ENCODE data around the gene CPEB1. TPM values are rescaled to one million over a fixed set of nuclear protein-coding genes. Genes with fewer than 3 reads are reported as not detected.
A peak's percentile ranks its signal among the peaks of the same experiment; 100 is the strongest.
"Not testable (repeated sequence)": the region's sequence is repeated elsewhere in the genome, so short reads cannot be mapped to it uniquely, and the experiment has no call there.

CPEB1 gene
- polyA plus RNA-seq, 1 donor: 1.5 TPM

- no CpG with 5 or more reads among the region's 10 CpGs for WGBS (ENCODE audit: insufficient coverage, low lambda C conversion rate)
- Histone ChIP-seq H3K36me3 (ENCODE audit: control insufficient read depth, insufficient read depth, low read length) (peaks cover 11% of the 10 kb centered on the region), H3K27me3 (ENCODE audit: control insufficient read depth, insufficient read depth, low read length) (no peaks in the 10 kb centered on the region), H3K27ac (ENCODE audit: low read length) (no peak overlapping the region), H3K4me1 (ENCODE audit: control insufficient read depth, insufficient read depth, low read length) (no peaks in the 10 kb centered on the region), H3K9me3 (ENCODE audit: control insufficient read depth, low read depth, low read length) (no peaks in the 10 kb centered on the region), H3K4me3 (ENCODE audit: low read length) (no peak overlapping the region)
- DNase-seq: peak; percentile 51 to 82
Measured at GRCh38 chr15:82530606-82531379, 116.4 kb downstream of the CPEB1 start.

DNA sequence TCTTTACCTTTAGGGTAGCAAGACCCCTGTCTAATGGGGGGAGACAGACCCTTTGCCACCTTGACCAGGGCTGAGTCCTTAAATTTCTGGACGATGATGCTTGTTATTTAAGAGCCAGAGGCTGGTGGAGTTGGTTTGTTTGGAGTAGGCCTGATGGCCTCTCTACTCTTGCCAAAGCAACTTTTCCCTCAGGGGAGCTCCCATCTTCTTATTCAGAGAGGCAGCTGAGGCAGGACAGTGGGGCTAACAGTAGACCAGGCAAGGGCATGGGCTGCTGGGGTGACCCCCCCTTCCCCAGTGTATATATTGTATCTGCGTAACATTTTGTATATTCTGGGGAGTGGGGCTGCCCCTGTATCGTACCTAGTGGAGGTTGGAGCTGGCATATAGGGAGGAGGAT lies 117.2 kb downstream of the CPEB1 start:
- no peaks in the 10 kb centered on the region for H3K9me3 ChIP-seq (ENCODE audit: control insufficient read depth, low read depth, low read length)
- DNase-seq: no peak
- no peaks in the 10 kb centered on the region for H3K27me3 ChIP-seq (ENCODE audit: control insufficient read depth, insufficient read depth, low read length)
- no peak overlapping the region for H3K4me3 ChIP-seq (ENCODE audit: low read length)
- H3K4me1 ChIP-seq (ENCODE audit: control insufficient read depth, insufficient read depth, low read length): no peaks in the 10 kb centered on the region
- H3K27ac ChIP-seq (ENCODE audit: low read length): no peak overlapping the region
- no CpG with 5 or more reads among the region's 3 CpGs for WGBS (ENCODE audit: insufficient coverage, low lambda C conversion rate)
- peaks cover 9% of the 10 kb centered on the region for H3K36me3 ChIP-seq (ENCODE audit: control insufficient read depth, insufficient read depth, low read length)

DNA sequence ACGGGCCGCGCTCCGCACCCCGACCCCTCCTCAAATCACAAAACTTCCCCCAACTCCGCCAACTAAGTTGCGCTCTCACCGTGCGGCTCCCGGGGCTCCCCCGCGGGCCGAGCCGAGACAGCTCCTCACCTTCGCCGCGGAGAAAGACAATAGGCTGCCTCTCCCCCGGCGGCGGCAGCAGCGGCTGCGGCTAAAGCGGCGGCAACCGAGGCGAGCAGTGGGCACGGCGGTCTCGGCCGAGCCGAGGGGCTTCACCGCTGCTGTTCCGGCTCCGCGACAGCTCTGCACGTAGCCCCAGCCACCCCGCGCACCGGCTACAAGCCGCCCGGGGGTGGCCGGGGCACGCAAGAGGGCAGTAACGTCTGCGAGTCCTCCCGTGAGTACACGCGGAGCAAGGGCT lies 133.6 kb downstream of the CPEB1 start:
- H3K27ac ChIP-seq (ENCODE audit: low read length); H3K4me3 ChIP-seq (ENCODE audit: low read length); H3K9me3 ChIP-seq (ENCODE audit: control insufficient read depth, low read depth, low read length); DNase-seq; H3K36me3 ChIP-seq (ENCODE audit: control insufficient read depth, insufficient read depth, low read length); H3K4me1 ChIP-seq (ENCODE audit: control insufficient read depth, insufficient read depth, low read length); H3K27me3 ChIP-seq (ENCODE audit: control insufficient read depth, insufficient read depth, low read length): not testable (repeated sequence)
- WGBS (ENCODE audit: insufficient coverage, low lambda C conversion rate): no CpG with 5 or more reads among the region's 48 CpGs

DNA sequence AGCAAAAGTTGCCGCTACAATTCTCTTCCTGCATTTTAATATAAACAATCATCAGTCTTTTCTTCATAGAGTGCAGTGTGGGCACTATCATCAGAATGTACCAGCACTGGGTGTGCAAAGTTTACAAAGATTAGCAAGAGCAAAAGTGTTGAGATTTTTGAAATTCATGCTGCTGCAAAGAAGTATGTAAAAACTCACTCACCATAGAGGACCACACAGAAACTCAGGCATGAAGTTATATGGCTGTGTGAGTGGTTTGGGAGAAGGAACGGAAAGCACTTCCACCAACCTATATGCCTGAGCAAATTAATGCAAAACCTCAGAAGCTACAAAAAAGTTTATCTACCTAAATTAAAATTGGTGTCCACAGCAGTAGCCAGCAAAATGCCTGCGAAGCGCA lies 139.5 kb downstream of the CPEB1 start:
- not testable (repeated sequence) for H3K9me3 ChIP-seq (ENCODE audit: control insufficient read depth, low read depth, low read length); H3K4me1 ChIP-seq (ENCODE audit: control insufficient read depth, insufficient read depth, low read length); H3K27ac ChIP-seq (ENCODE audit: low read length); H3K4me3 ChIP-seq (ENCODE audit: low read length); DNase-seq; H3K36me3 ChIP-seq (ENCODE audit: control insufficient read depth, insufficient read depth, low read length); H3K27me3 ChIP-seq (ENCODE audit: control insufficient read depth, insufficient read depth, low read length)
- WGBS (ENCODE audit: insufficient coverage, low lambda C conversion rate): no CpG with 5 or more reads among the region's 4 CpGs

DNA sequence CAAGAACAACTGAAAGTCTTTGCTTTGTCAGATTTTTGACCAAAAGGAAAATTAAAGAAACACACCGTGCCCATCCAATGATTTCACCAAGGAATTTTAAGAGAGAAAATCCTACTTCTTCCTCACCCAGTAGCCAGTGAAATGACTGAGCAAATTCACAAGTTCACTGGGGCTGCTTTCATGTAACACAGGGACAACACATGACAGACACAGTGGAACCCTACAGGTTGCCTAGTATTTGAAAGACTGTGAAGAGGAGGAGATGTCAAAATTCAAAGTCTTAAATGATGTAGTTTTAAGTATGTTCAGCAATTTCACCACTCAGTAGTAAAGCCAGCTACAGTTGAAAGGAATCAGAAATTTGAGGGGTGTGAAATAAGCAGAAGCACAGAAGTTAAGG lies 140.1 kb downstream of the CPEB1 start:
- H3K9me3 ChIP-seq (ENCODE audit: control insufficient read depth, low read depth, low read length); H3K27ac ChIP-seq (ENCODE audit: low read length); H3K36me3 ChIP-seq (ENCODE audit: control insufficient read depth, insufficient read depth, low read length); H3K27me3 ChIP-seq (ENCODE audit: control insufficient read depth, insufficient read depth, low read length); H3K4me3 ChIP-seq (ENCODE audit: low read length); DNase-seq; H3K4me1 ChIP-seq (ENCODE audit: control insufficient read depth, insufficient read depth, low read length): not testable (repeated sequence)
- no CpG with 5 or more reads among the region's 1 CpG for WGBS (ENCODE audit: insufficient coverage, low lambda C conversion rate)

DNA sequence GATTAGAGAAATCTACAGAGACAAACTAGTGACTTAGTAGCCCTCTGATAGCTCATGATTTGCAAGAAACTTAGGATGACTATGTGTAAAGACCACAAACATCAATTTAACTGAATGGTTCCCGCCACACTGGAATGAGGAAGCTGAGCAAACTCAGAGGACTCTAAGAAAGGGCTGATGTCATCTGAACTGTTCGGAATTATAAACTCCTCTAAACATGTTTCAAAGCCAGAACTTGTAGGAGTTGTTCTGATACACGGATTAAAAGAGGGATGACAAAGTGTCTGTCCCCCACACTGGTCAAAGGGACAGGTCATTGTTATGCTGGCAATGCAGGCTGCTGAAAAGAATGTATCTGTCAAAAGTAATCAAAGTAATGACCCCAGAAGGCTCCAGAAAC lies 141.3 kb downstream of the CPEB1 start:
- not testable (repeated sequence) for H3K36me3 ChIP-seq (ENCODE audit: control insufficient read depth, insufficient read depth, low read length); H3K27me3 ChIP-seq (ENCODE audit: control insufficient read depth, insufficient read depth, low read length); H3K9me3 ChIP-seq (ENCODE audit: control insufficient read depth, low read depth, low read length); H3K27ac ChIP-seq (ENCODE audit: low read length); DNase-seq; H3K4me3 ChIP-seq (ENCODE audit: low read length); H3K4me1 ChIP-seq (ENCODE audit: control insufficient read depth, insufficient read depth, low read length)
- no CpG with 5 or more reads among the region's 3 CpGs for WGBS (ENCODE audit: insufficient coverage, low lambda C conversion rate)

- no CpG with 5 or more reads among the region's 3 CpGs for WGBS (ENCODE audit: insufficient coverage, low lambda C conversion rate)
- not testable (repeated sequence) for H3K4me1 ChIP-seq (ENCODE audit: control insufficient read depth, insufficient read depth, low read length); H3K9me3 ChIP-seq (ENCODE audit: control insufficient read depth, low read depth, low read length); H3K27me3 ChIP-seq (ENCODE audit: control insufficient read depth, insufficient read depth, low read length); H3K4me3 ChIP-seq (ENCODE audit: low read length); H3K36me3 ChIP-seq (ENCODE audit: control insufficient read depth, insufficient read depth, low read length); DNase-seq; H3K27ac ChIP-seq (ENCODE audit: low read length)
Measured at GRCh38 chr15:82504074-82504473, 143.1 kb downstream of the CPEB1 start.

GRCh38 chr15:82502700-82503339 lies 144.3 kb downstream of the CPEB1 start:
- H3K36me3 ChIP-seq (ENCODE audit: control insufficient read depth, insufficient read depth, low read length); H3K27ac ChIP-seq (ENCODE audit: low read length); H3K9me3 ChIP-seq (ENCODE audit: control insufficient read depth, low read depth, low read length); H3K27me3 ChIP-seq (ENCODE audit: control insufficient read depth, insufficient read depth, low read length); H3K4me1 ChIP-seq (ENCODE audit: control insufficient read depth, insufficient read depth, low read length); DNase-seq; H3K4me3 ChIP-seq (ENCODE audit: low read length): not testable (repeated sequence)
- no CpG with 5 or more reads among the region's 7 CpGs for WGBS (ENCODE audit: insufficient coverage, low lambda C conversion rate)

DNA sequence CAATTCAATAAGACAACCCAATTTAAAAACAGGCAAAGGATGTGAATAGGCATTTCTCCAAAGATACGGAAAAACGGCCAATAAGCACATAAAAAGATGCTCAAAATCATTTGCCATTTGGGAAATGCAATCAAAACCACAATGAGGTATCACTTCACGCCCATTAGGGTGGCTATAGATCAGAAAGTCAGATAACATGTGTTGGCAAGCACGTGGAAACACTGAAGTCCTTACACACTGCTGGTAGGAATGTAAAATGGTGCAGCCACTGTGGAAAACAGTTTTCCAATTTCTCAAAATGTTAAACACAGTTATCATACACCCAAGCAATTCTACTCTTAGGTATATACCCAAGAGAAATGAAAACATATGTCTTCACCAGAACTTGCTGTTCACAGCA lies 146.4 kb downstream of the CPEB1 start:
- 100% methylated on average over 1 of the region's 4 CpGs for WGBS (ENCODE audit: insufficient coverage, low lambda C conversion rate)
- H3K36me3 ChIP-seq (ENCODE audit: control insufficient read depth, insufficient read depth, low read length); H3K4me3 ChIP-seq (ENCODE audit: low read length); H3K4me1 ChIP-seq (ENCODE audit: control insufficient read depth, insufficient read depth, low read length); H3K27me3 ChIP-seq (ENCODE audit: control insufficient read depth, insufficient read depth, low read length); H3K27ac ChIP-seq (ENCODE audit: low read length); H3K9me3 ChIP-seq (ENCODE audit: control insufficient read depth, low read depth, low read length); DNase-seq: not testable (repeated sequence)

DNA sequence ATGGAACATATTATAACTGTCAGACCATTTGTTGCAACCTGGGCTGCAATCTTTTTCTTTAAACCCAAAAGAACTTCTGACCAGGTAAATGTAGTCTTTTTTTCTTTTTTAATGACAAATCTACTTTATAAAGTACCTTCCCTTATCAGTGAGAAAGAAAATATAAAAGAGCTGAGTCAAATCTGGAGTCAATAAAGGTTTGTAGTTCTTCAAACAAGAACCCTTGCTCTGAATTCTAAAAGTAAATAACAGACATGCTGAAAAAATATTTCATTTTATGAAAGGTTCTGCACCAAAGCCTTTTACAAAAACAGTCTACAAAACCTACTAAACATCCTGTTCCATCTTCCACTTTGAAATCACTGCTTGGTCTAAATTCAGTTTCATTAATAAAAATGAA lies 149.2 kb downstream of the CPEB1 start:
- H3K9me3 ChIP-seq (ENCODE audit: control insufficient read depth, low read depth, low read length); H3K27me3 ChIP-seq (ENCODE audit: control insufficient read depth, insufficient read depth, low read length); H3K27ac ChIP-seq (ENCODE audit: low read length); H3K36me3 ChIP-seq (ENCODE audit: control insufficient read depth, insufficient read depth, low read length); H3K4me1 ChIP-seq (ENCODE audit: control insufficient read depth, insufficient read depth, low read length); DNase-seq; H3K4me3 ChIP-seq (ENCODE audit: low read length): not testable (repeated sequence)
